Astrocyte of the cerebellum (primary cell): ENCODE data around the gene ZNF565.

Source experiments
- DNase-seq: peaks from one replicate; pipeline ENCODE4 v3.0.0-alpha.2; 2011; ENCODE audit warnings: low read depth
- H3K4me3 ChIP-seq: 2 replicates; pipeline ENCODE4 v1.5.1; 2011; ENCODE audit warnings: mild to moderate bottlenecking, low read depth, low read length, moderate library complexity
- CTCF ChIP-seq: IDR thresholded peaks from 2 replicates; pipeline ENCODE4 v1.5.1; 2012; ENCODE audit warnings: low read length, low read depth, moderate library complexity, mild to moderate bottlenecking; ENCODE audit errors: missing control alignments
- in situ Hi-C: cut with HindIII; loops from 2 replicates; pipeline ENCODE4 v1.10.0; 2017; ENCODE audit warnings: low sequenced_read_pairs

Gene ZNF565

GRCh38 chr19:36255316-36255715 is 40.9 kb upstream of the ZNF565 start:
- in situ Hi-C loops: no loop called here
- TF ChIP-seq CTCF: no peak
- H3K4me3 ChIP-seq: no peak overlapping the region

GRCh38 chr19:36254848-36255247 is 40.4 kb upstream of the ZNF565 start:
- no peak for DNase-seq
- no peak for TF ChIP-seq CTCF
- in situ Hi-C loops: no loop called here
- no peak overlapping the region for H3K4me3 ChIP-seq

More at GRCh38 chr19:36255316-36255715, 40.9 kb upstream of the ZNF565 start:
- no peak for DNase-seq

GRCh38 chr19:36252047-36252446 is 37.6 kb upstream of the ZNF565 start:
- in situ Hi-C loops: no loop called here
- no peak for DNase-seq
- H3K4me3 ChIP-seq: no peak overlapping the region
- TF ChIP-seq CTCF: no peak

- no peak for TF ChIP-seq CTCF
- H3K4me3 ChIP-seq: peak overlapping the region; percentile 41
- DNase-seq: no peak
- in situ Hi-C loops: no loop called here
Measured at GRCh38 chr19:36246006-36246481, 31.6 kb upstream of the ZNF565 start.

- in situ Hi-C loops: no loop called here
- H3K4me3 ChIP-seq: peak overlapping the region; percentile 41
- TF ChIP-seq CTCF: peak; percentile 13
- no peak for DNase-seq
Measured at GRCh38 chr19:36245210-36246005, 30.9 kb upstream of the ZNF565 start.

GRCh38 chr19:36244066-36244465 is 29.6 kb upstream of the ZNF565 start:
- DNase-seq: no peak
- H3K4me3 ChIP-seq: no peak overlapping the region
- no peak for TF ChIP-seq CTCF
- in situ Hi-C loops: no loop called here
